SKM-1 (cell line): ENCODE data around the gene CNGB1.
A peak's percentile ranks its signal among the peaks of the same experiment; 100 is the strongest.
"Not testable (repeated sequence)": the region's sequence is repeated elsewhere in the genome, so short reads cannot be mapped to it uniquely, and the experiment has no call there.

Experiments used
- DNase-seq: peaks from one replicate; lab custom pipeline; 2025; ENCODE audit not compliant: unreplicated experiment; lab: John Stamatoyannopoulos, UW

CNGB1 gene

DNA sequence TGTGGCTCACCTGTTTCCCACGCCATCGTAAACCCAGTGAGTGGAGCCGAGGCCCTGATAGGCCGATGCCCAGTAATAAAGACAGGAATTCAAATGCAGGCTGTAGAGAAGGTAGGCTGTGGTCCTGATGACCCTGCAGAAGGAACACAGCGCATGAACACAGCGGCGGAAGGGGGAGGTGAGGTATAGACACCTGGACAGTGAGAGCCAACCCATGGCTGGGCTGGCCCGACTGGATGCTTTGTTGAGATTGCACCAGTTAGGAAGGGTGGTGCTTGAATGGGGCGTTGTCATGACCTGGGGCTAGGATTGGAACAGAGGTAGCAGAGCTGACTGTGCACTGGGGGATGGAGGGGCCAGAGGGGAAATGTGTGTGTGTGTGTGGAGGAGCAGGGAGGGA, 59.2 kb downstream of the CNGB1 start:
- DNase-seq, result no peak

GRCh38 chr16:57910696-57911095, 60.2 kb downstream of the CNGB1 start:
- DNase-seq, result no peak

DNA sequence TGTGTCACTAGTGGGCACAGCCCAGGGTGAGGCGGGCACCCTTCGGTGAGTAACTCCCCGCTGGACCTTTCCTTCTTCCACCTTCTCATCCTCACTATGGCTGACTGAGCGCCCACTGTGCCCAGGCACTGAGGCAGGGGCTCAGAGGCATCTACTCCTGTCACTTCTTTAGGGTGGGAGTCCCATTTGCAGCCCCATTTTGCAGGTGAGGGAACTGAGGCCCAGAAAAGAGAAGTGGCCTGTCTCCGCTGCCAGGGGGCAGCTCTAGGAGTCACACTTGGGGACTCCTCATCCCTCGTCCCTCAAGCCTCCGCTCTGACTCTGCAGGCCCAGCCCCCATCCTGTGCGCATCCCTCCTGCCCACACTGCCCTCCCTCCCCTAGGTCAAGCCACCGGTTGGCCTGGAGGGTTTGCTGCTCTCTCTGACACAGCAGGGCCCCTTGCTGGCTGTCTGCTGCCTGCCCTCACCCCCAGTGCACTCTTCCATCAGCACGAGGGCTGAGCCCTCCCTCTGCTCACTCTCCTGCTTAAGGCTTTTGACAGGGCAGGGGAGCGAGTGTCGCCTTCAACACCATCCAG, 62.4 kb downstream of the CNGB1 start:
- DNase-seq, result no peak

GRCh38 chr16:57906382-57907316, 64.3 kb downstream of the CNGB1 start:
- DNase-seq, result no peak

DNA sequence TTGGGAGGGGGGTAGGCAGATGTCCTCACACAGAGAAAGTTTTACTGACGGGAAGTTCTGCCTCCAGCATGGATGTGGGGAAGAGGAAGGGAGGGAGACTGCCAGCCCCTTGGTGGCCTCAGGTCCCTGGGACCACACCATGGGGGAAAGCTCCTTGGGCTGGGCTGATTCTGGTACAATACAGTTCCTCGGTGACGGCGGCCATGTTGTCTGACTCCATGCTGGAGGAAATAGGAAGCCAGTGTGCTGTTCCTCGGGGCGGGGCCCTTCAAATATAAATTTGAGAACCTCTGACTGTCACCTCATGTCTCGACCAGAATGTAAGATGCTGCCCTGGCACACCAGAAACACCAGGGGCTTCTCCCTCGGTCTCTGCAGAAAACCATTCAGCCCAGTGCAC, 66.8 kb downstream of the CNGB1 start:
- DNase-seq, result no peak

DNA sequence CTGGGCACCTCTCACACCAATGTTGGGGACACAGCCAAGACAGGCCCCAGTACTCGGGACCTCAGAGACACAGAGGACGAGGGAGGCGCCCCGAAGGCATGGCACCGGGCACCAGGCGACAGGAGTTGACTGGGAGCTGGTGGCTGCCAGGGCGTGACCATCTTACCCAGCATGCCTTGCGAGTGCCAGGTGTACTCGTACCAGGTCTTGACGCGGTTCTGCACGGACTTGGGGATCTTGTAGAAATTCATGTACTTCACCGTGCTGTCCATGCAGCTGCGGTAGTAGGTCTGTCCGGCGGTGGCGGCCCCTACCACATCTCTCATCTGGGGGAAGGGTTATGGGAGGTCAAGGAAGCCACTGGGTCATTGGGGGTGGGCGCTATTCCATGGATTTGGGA, 67.3 kb downstream of the CNGB1 start:
- DNase-seq, result no peak

DNA sequence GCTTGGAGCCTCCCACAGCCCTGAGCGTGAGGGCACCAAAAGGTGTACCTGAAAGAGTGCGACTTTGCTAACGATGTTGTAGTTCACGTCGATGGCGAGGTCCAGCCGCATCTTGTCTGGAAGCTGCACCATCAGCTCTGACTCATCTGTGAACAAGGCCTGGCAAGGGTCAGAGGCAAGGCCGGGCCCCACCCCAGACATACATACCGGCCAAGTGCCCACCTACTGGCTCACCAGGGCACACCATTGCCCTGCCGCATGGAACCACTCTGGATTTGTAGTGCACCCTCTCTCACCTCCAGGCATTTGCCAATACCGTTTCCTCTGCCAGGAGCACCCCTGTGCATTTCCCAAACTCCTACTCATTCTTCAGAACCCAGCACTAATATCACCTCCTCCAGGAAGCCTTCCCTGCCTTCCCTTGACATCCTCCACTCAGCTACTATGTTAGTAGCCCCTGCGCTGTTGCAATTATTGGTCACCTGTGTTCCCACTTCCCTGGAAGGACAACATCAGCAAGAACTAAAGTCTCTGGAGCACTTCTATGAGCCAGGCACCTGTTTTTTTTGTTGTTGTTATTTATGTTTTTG, 69.4 kb downstream of the CNGB1 start:
- DNase-seq, result no peak

DNA sequence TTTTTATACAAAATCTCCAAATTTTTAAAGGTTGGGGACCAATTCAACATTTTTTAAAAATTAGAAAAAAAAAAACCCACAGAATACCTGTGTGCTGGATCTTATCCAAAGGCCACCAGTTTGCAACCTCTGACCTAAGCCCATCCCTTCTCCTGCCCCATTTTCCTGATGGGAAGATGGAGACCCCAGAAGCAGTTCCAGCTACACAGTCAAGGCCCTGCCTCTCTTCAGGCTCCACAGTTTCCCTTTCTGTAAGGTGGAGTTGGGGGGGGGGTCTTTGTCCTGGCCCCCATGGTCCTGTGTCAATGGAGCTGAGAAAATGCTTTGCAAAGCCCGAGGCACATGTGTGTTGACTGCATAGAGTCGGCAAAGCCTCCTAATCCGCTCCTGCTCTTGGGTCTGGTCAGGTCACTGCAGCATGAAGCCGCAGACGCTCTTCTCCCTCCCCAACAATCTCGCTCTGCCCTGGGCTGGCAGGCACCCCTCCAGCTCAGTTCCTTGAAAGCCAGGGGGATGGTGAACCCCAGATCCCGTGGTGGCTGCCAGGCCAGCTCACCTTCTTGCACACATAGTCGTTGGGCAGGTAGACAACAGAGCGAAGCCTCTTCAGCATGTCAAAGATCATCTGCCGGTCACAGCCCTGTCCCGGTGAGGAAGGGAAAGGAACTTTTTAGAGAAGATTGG, 70.0 kb downstream of the CNGB1 start:
- no peak for DNase-seq

- DNase-seq, result peak; percentile 43
These were observed 70.9 kb downstream of the CNGB1 start for GRCh38 chr16:57899771-57900661.

DNA sequence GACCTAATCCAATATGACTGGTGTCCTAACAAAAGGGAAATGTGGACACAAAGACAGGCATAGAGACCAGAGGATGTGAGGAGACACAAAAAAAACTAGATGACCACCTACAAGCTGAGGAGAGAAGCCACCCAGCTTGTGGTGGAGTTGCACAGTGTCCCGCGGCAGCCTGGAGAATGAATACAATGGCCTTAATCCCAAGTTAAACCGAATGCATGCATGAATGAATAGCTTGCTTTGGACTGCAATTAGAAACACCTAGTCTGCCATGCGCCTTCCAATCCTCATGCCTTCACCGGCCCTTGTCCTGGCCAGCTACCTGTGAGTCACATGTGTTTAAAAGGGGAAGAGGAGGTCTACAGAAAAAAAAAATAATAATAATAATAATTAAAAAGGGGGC, 72.0 kb downstream of the CNGB1 start:
- DNase-seq, result no peak

GRCh38 chr16:57897996-57898395, 72.9 kb downstream of the CNGB1 start:
- DNase-seq, result no peak

- DNase-seq, result no peak
These were observed 73.7 kb downstream of the CNGB1 start for GRCh38 chr16:57897053-57897784.

- not testable (repeated sequence) for DNase-seq
These were observed 75.8 kb downstream of the CNGB1 start for GRCh38 chr16:57895081-57895547.

- no peak for DNase-seq
These were observed 76.4 kb downstream of the CNGB1 start for GRCh38 chr16:57894390-57895080.

GRCh38 chr16:57893559-57894389, 77.2 kb downstream of the CNGB1 start:
- DNase-seq, result peak; percentile 92

GRCh38 chr16:57893217-57893558, 77.7 kb downstream of the CNGB1 start:
- no peak for DNase-seq

- peak; percentile 3 for DNase-seq
These were observed 78.4 kb downstream of the CNGB1 start for GRCh38 chr16:57892447-57893096.

DNA sequence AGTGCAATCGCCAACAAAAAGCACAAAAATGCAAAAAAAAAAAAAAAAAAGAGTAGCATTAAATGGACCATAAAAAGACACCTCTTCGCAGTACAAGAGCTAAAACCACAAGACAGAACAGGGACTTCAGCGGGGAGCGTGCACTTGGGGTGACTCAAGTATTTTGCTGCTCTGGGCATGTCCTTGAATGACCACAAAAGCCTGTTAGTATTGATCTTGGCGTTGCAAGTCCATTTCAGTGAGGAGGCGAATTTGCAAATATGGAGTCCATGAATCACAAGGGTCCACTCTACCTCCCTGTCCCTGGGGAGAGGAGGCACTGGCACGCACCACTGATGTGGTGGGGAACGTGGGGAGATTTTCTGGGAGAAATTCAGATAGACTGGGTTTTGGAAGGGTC, 78.9 kb downstream of the CNGB1 start:
- DNase-seq, result peak; percentile 7
